Measurements from ENCODE around the gene DCDC2B.

Gene DCDC2B

GRCh38 chr1:32234792-32235191, 25.9 kb downstream of the DCDC2B start:
- in situ Hi-C loops (cut with MboI; ENCODE audit: low sequenced_read_pairs, unreplicated experiment), result no loop called here
- no peak for DNase-seq (ENCODE audit: low spot score)
- TF ChIP-seq CTCF (IDR thresholded peaks at IDR 0.05; ENCODE audit: borderline replicate concordance, control extremely low read depth, extremely low read depth, insufficient read depth, missing control alignments), result no peak

- DNase-seq (ENCODE audit: low spot score), result no peak
- in situ Hi-C loops (cut with MboI; ENCODE audit: low sequenced_read_pairs, unreplicated experiment), result no loop called here
- no peak for TF ChIP-seq CTCF (IDR thresholded peaks at IDR 0.05; ENCODE audit: borderline replicate concordance, control extremely low read depth, extremely low read depth, insufficient read depth, missing control alignments)
Observed at GRCh38 chr1:32239337-32239736, 30.4 kb downstream of the DCDC2B start.

GRCh38 chr1:32239790-32240139, 30.9 kb downstream of the DCDC2B start:
- no peak for TF ChIP-seq CTCF (IDR thresholded peaks at IDR 0.05; ENCODE audit: borderline replicate concordance, control extremely low read depth, extremely low read depth, insufficient read depth, missing control alignments)

GRCh38 chr1:32240140-32240951, 31.5 kb downstream of the DCDC2B start:
- in situ Hi-C loops (cut with MboI; ENCODE audit: low sequenced_read_pairs, unreplicated experiment), result no loop called here
- no peak for TF ChIP-seq CTCF (IDR thresholded peaks at IDR 0.05; ENCODE audit: borderline replicate concordance, control extremely low read depth, extremely low read depth, insufficient read depth, missing control alignments)
- DNase-seq (ENCODE audit: low spot score), result no peak

More at GRCh38 chr1:32239790-32240139, 30.9 kb downstream of the DCDC2B start:
- in situ Hi-C loops (cut with MboI; ENCODE audit: low sequenced_read_pairs, unreplicated experiment), result no loop called here
- no peak for DNase-seq (ENCODE audit: low spot score)

- peak; percentile 78 for DNase-seq (ENCODE audit: low spot score)
- in situ Hi-C loops (cut with MboI; ENCODE audit: low sequenced_read_pairs, unreplicated experiment), result no loop called here
- no peak for TF ChIP-seq CTCF (IDR thresholded peaks at IDR 0.05; ENCODE audit: borderline replicate concordance, control extremely low read depth, extremely low read depth, insufficient read depth, missing control alignments)
Observed at GRCh38 chr1:32241001-32241763, 32.3 kb downstream of the DCDC2B start.

- DNase-seq (ENCODE audit: low spot score), result no peak
- TF ChIP-seq CTCF (IDR thresholded peaks at IDR 0.05; ENCODE audit: borderline replicate concordance, control extremely low read depth, extremely low read depth, insufficient read depth, missing control alignments), result no peak
- in situ Hi-C loops (cut with MboI; ENCODE audit: low sequenced_read_pairs, unreplicated experiment), result no loop called here
Observed at GRCh38 chr1:32242341-32242851, 33.5 kb downstream of the DCDC2B start.
